GM12892 (cell line): Measurements from ENCODE around the gene FCRL2.

Source experiments
- POLR2A ChIP-seq: IDR thresholded peaks from 2 replicates; pipeline ENCODE4 v1.6.1; 2011; ENCODE audit warnings: low read depth, low read length, control low read depth
- POLR2AphosphoS5 ChIP-seq: IDR thresholded peaks from 2 replicates; pipeline ENCODE4 v1.6.1; 2011; ENCODE audit warnings: low read depth, low read length, control low read depth

- TF ChIP-seq POLR2A (no peak), POLR2AphosphoS5 (no peak)
Observed at GRCh38 chr1:157748262-157748817, 28.6 kb downstream of the FCRL2 start.
